Gastrocnemius medialis (tissue), 4 donors: ENCODE measurements around the gene RBMXL3.

Source experiments
- POLR2A ChIP-seq, 2 donors: fragments of 450-650 bp; IDR thresholded peaks; one replicate each; pipeline ENCODE4 v1.6.1; 2017; ENCODE audit warnings: antibody characterized with exemption in 2 of 2, mild to moderate bottlenecking in 2 of 2, moderate library complexity in 2 of 2
- TF ChIP-seq, protein P1 (sequence below), 5 experiments: fragments of 450-650 bp in 3 of 5; fragments of 200-600 bp in 2 of 5; sonication (generic) in 2 of 5; IDR thresholded peaks in 4 of 5; conservative IDR thresholded peaks in 1 of 5; 1 replicate in 4 of 5; 2 replicates in 1 of 5; pipeline ENCODE4 v1.5.1; 2016 to 2019; ENCODE audit warnings: antibody characterized with exemption in 5 of 5, mild to moderate bottlenecking in 3 of 5, moderate library complexity in 3 of 5

DNA sequence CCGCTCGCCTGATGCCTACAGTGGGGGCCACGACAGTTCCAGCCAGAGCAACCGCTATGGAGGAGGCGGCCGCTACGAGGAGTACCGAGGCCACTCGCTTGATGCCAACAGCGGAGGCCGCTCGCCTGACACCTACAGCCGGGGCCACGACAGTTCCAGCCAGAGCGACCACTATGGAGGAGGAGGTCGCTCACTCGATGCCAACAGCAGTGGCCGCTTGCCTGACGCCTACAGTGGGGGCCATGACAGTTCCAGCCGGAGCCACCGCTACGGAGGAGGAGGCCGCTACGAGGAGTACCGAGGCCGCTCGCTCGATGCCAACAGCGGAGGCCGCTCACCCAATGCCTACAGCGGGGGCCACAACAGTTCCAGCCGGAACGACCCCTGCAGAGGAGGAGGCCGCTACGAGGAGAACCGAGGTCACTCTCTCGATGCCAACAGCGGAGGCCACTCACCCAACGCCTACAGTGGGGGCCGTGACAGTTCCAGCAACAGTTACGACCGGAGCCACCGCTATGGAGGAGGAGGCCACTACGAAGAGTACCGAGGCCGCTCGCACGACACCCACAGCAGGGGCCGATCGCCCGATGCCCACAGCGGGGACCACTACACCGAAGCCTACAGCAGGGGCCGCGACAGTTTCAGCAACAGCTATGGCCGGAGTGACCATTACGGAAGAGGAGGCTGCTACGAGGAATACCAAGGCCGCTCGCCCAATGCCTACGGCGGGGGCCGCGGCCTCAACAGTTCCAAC lies 2.5 kb downstream of the RBMXL3 start:
- TF ChIP-seq, protein P1, sequence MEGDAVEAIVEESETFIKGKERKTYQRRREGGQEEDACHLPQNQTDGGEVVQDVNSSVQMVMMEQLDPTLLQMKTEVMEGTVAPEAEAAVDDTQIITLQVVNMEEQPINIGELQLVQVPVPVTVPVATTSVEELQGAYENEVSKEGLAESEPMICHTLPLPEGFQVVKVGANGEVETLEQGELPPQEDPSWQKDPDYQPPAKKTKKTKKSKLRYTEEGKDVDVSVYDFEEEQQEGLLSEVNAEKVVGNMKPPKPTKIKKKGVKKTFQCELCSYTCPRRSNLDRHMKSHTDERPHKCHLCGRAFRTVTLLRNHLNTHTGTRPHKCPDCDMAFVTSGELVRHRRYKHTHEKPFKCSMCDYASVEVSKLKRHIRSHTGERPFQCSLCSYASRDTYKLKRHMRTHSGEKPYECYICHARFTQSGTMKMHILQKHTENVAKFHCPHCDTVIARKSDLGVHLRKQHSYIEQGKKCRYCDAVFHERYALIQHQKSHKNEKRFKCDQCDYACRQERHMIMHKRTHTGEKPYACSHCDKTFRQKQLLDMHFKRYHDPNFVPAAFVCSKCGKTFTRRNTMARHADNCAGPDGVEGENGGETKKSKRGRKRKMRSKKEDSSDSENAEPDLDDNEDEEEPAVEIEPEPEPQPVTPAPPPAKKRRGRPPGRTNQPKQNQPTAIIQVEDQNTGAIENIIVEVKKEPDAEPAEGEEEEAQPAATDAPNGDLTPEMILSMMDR (IDR thresholded peaks at IDR 0.05 in 4 of 5, conservative IDR thresholded peaks at IDR 0.05 in 1 of 5) = no peak
- TF ChIP-seq POLR2A (IDR thresholded peaks at IDR 0.05) = no peak
